Measurements from ENCODE around the gene GEMIN8.

- TF ChIP-seq CTCF (IDR thresholded peaks at IDR 0.05) (peak; percentile 31 to 84 (median 56)), POLR2A (IDR thresholded peaks at IDR 0.05) (no peak)
Observed at GRCh38 chrX:14039344-14039743, 9.7 kb upstream of the GEMIN8 start.

Measured in body of pancreas (tissue), 4 donors.